Right atrium auricular region (tissue), 2 donors: ENCODE measurements around the gene CPXM2. TPM values are rescaled to one million over a fixed set of nuclear protein-coding genes. Genes with fewer than 3 reads are reported as not detected.
A peak's percentile ranks its signal among the peaks of the same experiment; 100 is the strongest.

ENCODE experiments used
- DNase-seq: peaks from one replicate; pipeline ENCODE4 v3.0.0-alpha.2; 2019; ENCODE audit warnings: low spot score
- H3K27ac ChIP-seq, 2 donors: fragments of 200-600 bp; sonication (generic); 1 replicate in 1 of 2; 2 replicates in 1 of 2; pipeline ENCODE4 v1.5.1; 2016 to 2019
- H3K27me3 ChIP-seq, 2 donors: fragments of 200-600 bp; sonication (generic); one replicate each; pipeline versions ENCODE4 v1.5.1 to v1.6.0; 2017 to 2019
- H3K36me3 ChIP-seq: fragments of 200-600 bp; sonication (generic); one replicate; pipeline ENCODE4 v1.5.1; 2016
- H3K4me1 ChIP-seq, 2 donors: fragments of 200-600 bp; sonication (generic); one replicate each; pipeline versions ENCODE4 v1.5.1 to v1.6.0; 2017 to 2019
- H3K4me3 ChIP-seq, 2 donors: fragments of 200-600 bp; sonication (generic); 1 replicate in 1 of 2; 2 replicates in 1 of 2; pipeline ENCODE4 v1.5.1; 2017 to 2019; ENCODE audit warnings: mild to moderate bottlenecking in 1 of 2, moderate library complexity in 1 of 2
- H3K9me3 ChIP-seq, 2 donors: fragments of 200-600 bp; sonication (generic); one replicate each; pipeline ENCODE4 v1.5.1; 2019
- total RNA-seq, 2 donors: library from RNA; depleted of rRNA; stranded (reverse); fragments of >200 nt; gene quantifications; one replicate each; pipeline ENCODE4 v1.1.0, GENCODE V29; 2016
- TF ChIP-seq, protein P1 (sequence below), 2 donors: fragments of 200-600 bp; sonication (generic); IDR thresholded peaks; one replicate each; pipeline ENCODE4 v1.5.1; 2019; ENCODE audit warnings: antibody characterized with exemption in 2 of 2

The CPXM2 gene
- total RNA-seq, 2 donors from 2014 or later, result 8.3 to 8.5 TPM

- Histone ChIP-seq H3K4me1 (no peaks in the 10 kb centered on the region), H3K27ac (no peak overlapping the region)
Measured at GRCh38 chr10:123804716-123805115, 86.9 kb downstream of the CPXM2 start.

GRCh38 chr10:123800821-123801220 is 90.8 kb downstream of the CPXM2 start:
- no peaks in the 10 kb centered on the region for H3K36me3 ChIP-seq
- no peak overlapping the region for H3K4me3 ChIP-seq
- peak overlapping the region in 1 of 2 donors; percentile 23 for H3K27ac ChIP-seq
- H3K9me3 ChIP-seq, result no peaks in the 10 kb centered on the region
- H3K4me1 ChIP-seq, result no peaks in the 10 kb centered on the region
- H3K27me3 ChIP-seq, result no peaks in the 10 kb centered on the region
- no peak for DNase-seq
- TF ChIP-seq, protein P1, sequence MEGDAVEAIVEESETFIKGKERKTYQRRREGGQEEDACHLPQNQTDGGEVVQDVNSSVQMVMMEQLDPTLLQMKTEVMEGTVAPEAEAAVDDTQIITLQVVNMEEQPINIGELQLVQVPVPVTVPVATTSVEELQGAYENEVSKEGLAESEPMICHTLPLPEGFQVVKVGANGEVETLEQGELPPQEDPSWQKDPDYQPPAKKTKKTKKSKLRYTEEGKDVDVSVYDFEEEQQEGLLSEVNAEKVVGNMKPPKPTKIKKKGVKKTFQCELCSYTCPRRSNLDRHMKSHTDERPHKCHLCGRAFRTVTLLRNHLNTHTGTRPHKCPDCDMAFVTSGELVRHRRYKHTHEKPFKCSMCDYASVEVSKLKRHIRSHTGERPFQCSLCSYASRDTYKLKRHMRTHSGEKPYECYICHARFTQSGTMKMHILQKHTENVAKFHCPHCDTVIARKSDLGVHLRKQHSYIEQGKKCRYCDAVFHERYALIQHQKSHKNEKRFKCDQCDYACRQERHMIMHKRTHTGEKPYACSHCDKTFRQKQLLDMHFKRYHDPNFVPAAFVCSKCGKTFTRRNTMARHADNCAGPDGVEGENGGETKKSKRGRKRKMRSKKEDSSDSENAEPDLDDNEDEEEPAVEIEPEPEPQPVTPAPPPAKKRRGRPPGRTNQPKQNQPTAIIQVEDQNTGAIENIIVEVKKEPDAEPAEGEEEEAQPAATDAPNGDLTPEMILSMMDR (IDR thresholded peaks at IDR 0.05), result no peak

More at GRCh38 chr10:123804716-123805115, 86.9 kb downstream of the CPXM2 start:
- Histone ChIP-seq H3K9me3 (no peaks in the 10 kb centered on the region), H3K36me3 (no peaks in the 10 kb centered on the region), H3K27me3 (no peaks in the 10 kb centered on the region), H3K4me3 (no peak overlapping the region)
- TF ChIP-seq, protein P1 (IDR thresholded peaks at IDR 0.05), result no peak
- no peak for DNase-seq

GRCh38 chr10:123800289-123800688 is 91.3 kb downstream of the CPXM2 start:
- H3K27me3 ChIP-seq, result no peaks in the 10 kb centered on the region
- TF ChIP-seq, protein P1 (IDR thresholded peaks at IDR 0.05), result no peak

DNA sequence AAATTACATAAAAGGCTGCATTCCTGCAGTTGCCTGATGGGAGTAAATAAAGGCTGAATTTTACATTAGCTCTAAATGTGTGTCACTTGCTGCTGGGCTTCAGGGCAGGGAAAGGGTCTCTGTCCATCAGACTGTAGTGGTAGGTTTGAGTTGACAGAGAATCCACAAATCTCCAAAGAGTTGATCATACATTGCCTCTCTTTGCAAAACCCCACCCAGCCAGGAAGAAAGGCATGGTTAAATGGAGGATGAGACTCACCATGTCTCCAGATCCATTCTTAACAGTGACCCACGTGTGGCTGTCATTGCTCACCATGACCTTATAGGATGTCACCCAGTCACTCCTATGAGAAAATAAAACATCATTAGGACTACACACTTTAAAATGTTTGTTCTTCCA is 92.8 kb downstream of the CPXM2 start:
- DNase-seq, result no peak
- no peak overlapping the region for H3K27ac ChIP-seq

More at GRCh38 chr10:123800289-123800688, 91.3 kb downstream of the CPXM2 start:
- Histone ChIP-seq H3K36me3 (no peaks in the 10 kb centered on the region), H3K4me3 (no peak overlapping the region), H3K9me3 (no peaks in the 10 kb centered on the region), H3K4me1 (no peaks in the 10 kb centered on the region), H3K27ac (peak overlapping the region in 1 of 2 donors; percentile 23)
- DNase-seq, result peak; percentile 57

GRCh38 chr10:123797813-123798212 is 93.8 kb downstream of the CPXM2 start:
- TF ChIP-seq, protein P1 (IDR thresholded peaks at IDR 0.05), result no peak
- H3K27ac ChIP-seq, result no peak overlapping the region
- H3K4me3 ChIP-seq, result no peak overlapping the region
- H3K27me3 ChIP-seq, result no peaks in the 10 kb centered on the region
- no peaks in the 10 kb centered on the region for H3K4me1 ChIP-seq
- no peaks in the 10 kb centered on the region for H3K36me3 ChIP-seq
- H3K9me3 ChIP-seq, result no peaks in the 10 kb centered on the region
- DNase-seq, result peak; percentile 23

More for the DNA sequence above, 92.8 kb downstream of the CPXM2 start:
- Histone ChIP-seq H3K4me3 (no peak overlapping the region), H3K4me1 (no peaks in the 10 kb centered on the region), H3K9me3 (no peaks in the 10 kb centered on the region), H3K36me3 (no peaks in the 10 kb centered on the region), H3K27me3 (no peaks in the 10 kb centered on the region)
- TF ChIP-seq, protein P1 (IDR thresholded peaks at IDR 0.05), result no peak

DNA sequence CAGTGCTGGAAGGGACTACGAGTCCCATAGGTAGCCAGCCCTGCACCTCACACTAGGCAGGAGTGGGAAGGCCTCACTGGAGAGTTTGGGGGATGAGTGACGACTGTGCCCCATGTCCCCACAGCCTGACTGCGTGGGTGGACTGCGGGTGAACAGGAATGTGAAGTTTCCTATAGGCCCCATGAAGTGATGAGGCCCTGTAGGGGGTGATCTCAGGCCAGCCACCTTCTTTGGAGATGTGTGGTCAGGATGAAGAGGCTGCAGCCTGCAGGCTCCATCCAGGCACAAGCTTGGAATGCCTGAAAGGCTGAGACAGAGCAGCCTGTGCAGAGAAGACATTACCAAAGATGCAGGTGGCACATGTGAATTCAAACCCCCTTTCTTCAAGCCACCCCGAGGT is 94.9 kb downstream of the CPXM2 start:
- no peak for DNase-seq
- Histone ChIP-seq H3K4me3 (no peak overlapping the region), H3K27ac (no peak overlapping the region), H3K36me3 (no peaks in the 10 kb centered on the region), H3K4me1 (no peaks in the 10 kb centered on the region), H3K27me3 (no peaks in the 10 kb centered on the region), H3K9me3 (no peaks in the 10 kb centered on the region)
- TF ChIP-seq, protein P1 (IDR thresholded peaks at IDR 0.05), result no peak
